AG04449 (cell line): ENCODE measurements around the gene CDK14.

ENCODE experiments used
- CTCF ChIA-PET: fragments of 350-600 bp; formaldehyde crosslinking; extraction: SDS; loops from one replicate; lab custom pipeline; 2021; ENCODE audit warnings: antibody characterized with exemption; lab: Yijun Ruan, JAX
- POLR2A ChIA-PET: fragments of 400-600, 350-600 bp; formaldehyde crosslinking; extraction: SDS; loops from one replicate; lab custom pipeline; 2020; ENCODE audit warnings: antibody characterized with exemption, inconsistent platforms; lab: Yijun Ruan, JAX
- DNase-seq: peaks from one replicate; pipeline ENCODE4 v3.0.0-alpha.2; 2010; ENCODE audit warnings: low read depth, low spot score
- H3K4me3 ChIP-seq: 2 replicates; pipeline ENCODE4 v1.5.1; 2011; ENCODE audit warnings: low read depth, mild to moderate bottlenecking, control low read depth, low read length
- CTCF ChIP-seq: IDR thresholded peaks from one replicate; pipeline ENCODE4 v1.5.1; 2011; ENCODE audit warnings: mild to moderate bottlenecking, moderate library complexity, low read length, control low read depth, inconsistent platforms; ENCODE audit not compliant: insufficient read depth; ENCODE audit errors: missing control alignments

Gene CDK14

GRCh38 chr7:91005841-91006240 lies 409.7 kb downstream of the CDK14 start:
- no peak for DNase-seq
- POLR2A ChIA-PET, result no interaction called here
- H3K4me3 ChIP-seq, result no peak overlapping the region
- CTCF ChIA-PET, result no interaction called here
- no peak for TF ChIP-seq CTCF

DNA sequence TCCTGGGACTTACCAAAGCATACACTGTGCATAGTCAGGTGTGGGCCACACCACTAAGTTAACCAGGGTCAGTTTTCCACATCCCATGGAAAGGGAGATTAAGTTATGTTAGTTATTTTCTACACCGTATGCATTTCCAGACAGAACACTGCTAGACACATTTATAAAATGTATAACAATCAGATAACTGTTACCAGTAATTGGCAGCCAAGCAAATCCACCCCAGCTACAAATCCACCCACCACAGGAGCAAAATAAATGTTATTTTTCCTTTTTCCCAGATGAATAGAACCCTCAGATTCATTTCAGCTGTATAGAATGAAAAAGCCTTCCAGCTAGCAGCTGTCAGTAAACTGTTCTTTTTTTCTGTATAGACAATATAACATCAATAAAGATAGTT lies 411.2 kb downstream of the CDK14 start:
- POLR2A ChIA-PET, result no interaction called here
- CTCF ChIA-PET, result no interaction called here
- no peak overlapping the region for H3K4me3 ChIP-seq
- no peak for DNase-seq
- no peak for TF ChIP-seq CTCF

DNA sequence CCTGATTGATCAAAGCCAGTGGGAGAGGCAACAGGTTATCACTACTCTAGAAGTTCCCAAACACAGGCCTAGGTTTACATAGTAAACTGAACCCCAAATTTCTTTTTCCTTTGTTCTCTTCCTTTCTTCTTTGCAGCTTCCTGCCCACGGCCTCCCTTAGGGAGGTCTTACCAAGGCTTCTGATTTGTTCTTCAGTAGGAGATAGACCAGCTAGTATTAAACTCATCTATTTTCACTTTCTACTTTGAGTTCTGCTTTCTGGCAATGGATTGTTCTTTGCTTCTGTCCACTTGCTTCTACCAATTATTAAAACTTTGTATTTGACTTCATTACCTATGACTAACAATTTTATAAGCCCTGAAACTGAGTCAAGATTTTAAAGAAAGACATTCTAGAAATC lies 417.0 kb downstream of the CDK14 start:
- CTCF ChIA-PET, result interaction anchor here (1.9 to 2.0 kb wide), 2 partner anchors 14 to 21 kb away, joined by 6 read pairs; no protein-coding TSS in a partner anchor
- POLR2A ChIA-PET, result no interaction called here
- no peak overlapping the region for H3K4me3 ChIP-seq
- DNase-seq, result no peak
- no peak for TF ChIP-seq CTCF

- no peak overlapping the region for H3K4me3 ChIP-seq
- CTCF ChIA-PET, result interaction anchor here (1.0 kb wide), 1 partner anchor 15 kb away, joined by 4 read pairs; no protein-coding TSS in a partner anchor
- POLR2A ChIA-PET, result no interaction called here
- TF ChIP-seq CTCF, result no peak
- DNase-seq, result no peak
Observed at GRCh38 chr7:91019686-91020385, 423.7 kb downstream of the CDK14 start.

- DNase-seq, result no peak
- H3K4me3 ChIP-seq, result no peak overlapping the region
- ChIA-PET POLR2A (no interaction called here), CTCF (interaction anchor here (2.3 kb wide), 1 partner anchor 12 kb away, joined by 11 read pairs; no protein-coding TSS in a partner anchor)
- TF ChIP-seq CTCF, result no peak
Observed at GRCh38 chr7:91020636-91021385, 424.7 kb downstream of the CDK14 start.

GRCh38 chr7:91021956-91022355 lies 425.8 kb downstream of the CDK14 start:
- POLR2A ChIA-PET, result no interaction called here
- DNase-seq, result no peak
- H3K4me3 ChIP-seq, result no peak overlapping the region
- TF ChIP-seq CTCF, result no peak
- CTCF ChIA-PET, result interaction anchor here (2.3 kb wide), 1 partner anchor 11 kb away, joined by 11 read pairs; no protein-coding TSS in a partner anchor
